Astrocyte (in vitro differentiated cells and primary cell): ENCODE measurements around the gene MIEF1.

Experiments used
- EZH2 ChIP-seq: IDR thresholded peaks from 2 replicates; pipeline ENCODE4 v1.6.1; 2012; ENCODE audit warnings: mild to moderate bottlenecking, low read length, inconsistent platforms; ENCODE audit not compliant: insufficient read depth
- TF ChIP-seq, protein P1 (sequence below): IDR thresholded peaks from 2 replicates; pipeline ENCODE4 v1.5.1; 2011; ENCODE audit warnings: low read depth, mild to moderate bottlenecking, inconsistent platforms, low read length, moderate library complexity; ENCODE audit not compliant: insufficient read depth

DNA sequence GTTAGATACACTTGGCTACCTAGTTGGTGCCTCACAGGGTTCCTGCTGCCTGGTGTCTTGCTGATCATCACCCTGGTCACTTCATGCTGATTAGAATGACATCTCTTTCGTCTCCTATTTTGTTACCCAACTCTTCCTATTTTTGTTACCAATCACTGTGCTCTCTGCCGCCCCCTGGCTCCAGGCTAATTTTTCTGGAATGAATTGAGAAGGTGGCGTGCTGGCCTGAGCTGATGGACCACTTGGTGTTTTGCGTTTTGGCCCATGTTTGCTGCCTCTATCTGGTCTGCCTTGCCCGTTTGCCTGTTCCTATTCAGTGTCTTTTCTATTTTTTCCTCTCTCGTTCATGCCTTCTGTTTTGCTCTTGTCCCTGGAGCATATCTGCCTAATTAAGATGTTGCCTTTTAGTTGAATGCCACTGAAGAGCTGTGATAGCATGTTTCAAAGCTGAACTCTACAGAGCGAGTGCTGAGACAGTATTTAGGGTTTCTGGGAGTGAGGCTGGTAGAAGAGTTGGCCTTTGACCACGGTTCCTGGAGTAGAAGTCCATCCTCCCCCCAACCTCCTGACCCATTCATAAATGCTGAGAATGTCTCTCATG is 12.4 kb downstream of the MIEF1 start:
- TF ChIP-seq, protein P1, sequence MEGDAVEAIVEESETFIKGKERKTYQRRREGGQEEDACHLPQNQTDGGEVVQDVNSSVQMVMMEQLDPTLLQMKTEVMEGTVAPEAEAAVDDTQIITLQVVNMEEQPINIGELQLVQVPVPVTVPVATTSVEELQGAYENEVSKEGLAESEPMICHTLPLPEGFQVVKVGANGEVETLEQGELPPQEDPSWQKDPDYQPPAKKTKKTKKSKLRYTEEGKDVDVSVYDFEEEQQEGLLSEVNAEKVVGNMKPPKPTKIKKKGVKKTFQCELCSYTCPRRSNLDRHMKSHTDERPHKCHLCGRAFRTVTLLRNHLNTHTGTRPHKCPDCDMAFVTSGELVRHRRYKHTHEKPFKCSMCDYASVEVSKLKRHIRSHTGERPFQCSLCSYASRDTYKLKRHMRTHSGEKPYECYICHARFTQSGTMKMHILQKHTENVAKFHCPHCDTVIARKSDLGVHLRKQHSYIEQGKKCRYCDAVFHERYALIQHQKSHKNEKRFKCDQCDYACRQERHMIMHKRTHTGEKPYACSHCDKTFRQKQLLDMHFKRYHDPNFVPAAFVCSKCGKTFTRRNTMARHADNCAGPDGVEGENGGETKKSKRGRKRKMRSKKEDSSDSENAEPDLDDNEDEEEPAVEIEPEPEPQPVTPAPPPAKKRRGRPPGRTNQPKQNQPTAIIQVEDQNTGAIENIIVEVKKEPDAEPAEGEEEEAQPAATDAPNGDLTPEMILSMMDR: peak; percentile 78
- TF ChIP-seq EZH2: no peak
